K562 (cell line): ENCODE data around the gene DCUN1D3.

ENCODE experiments used
- BMI1 ChIP-seq: fragments of 150-350 bp; IDR thresholded peaks from 2 replicates; pipeline ENCODE4 v1.6.1; 2014; ENCODE audit warnings: low read length
- EZH2 ChIP-seq: IDR thresholded peaks from 2 replicates; pipeline ENCODE4 v1.6.1; 2012; ENCODE audit warnings: low read depth, mild to moderate bottlenecking, inconsistent platforms, low read length, borderline replicate concordance
- RAD21 ChIP-seq, 2 experiments: fragments of 250-450 bp in 1 of 2; fragments of 450-650 bp in 1 of 2; sonication (Bioruptor Pico) in 1 of 2; formaldehyde crosslinking in 1 of 2; IDR thresholded peaks in 1 of 2; conservative IDR thresholded peaks in 1 of 2; 2 replicates each; pipeline versions ENCODE4 v1.4.0 to v1.8.0; 2020 to 2022; ENCODE audit warnings: mild to moderate bottlenecking in 2 of 2, moderate library complexity in 1 of 2
- ZNF212 ChIP-seq: fragments of 450-650 bp; formaldehyde crosslinking; IDR thresholded peaks from 2 replicates; pipeline ENCODE4 v1.4.0; 2020; ENCODE audit warnings: mild to moderate bottlenecking
- TF ChIP-seq, protein P1 (sequence below): sonication (generic); formaldehyde crosslinking; IDR thresholded peaks from 2 replicates; pipeline ENCODE4 v1.8.1; 2023; ENCODE audit warnings: mild to moderate bottlenecking, missing genetic modification reagents
- TF ChIP-seq, protein P2 (sequence below): sonication (generic); formaldehyde crosslinking; IDR thresholded peaks from 2 replicates; pipeline ENCODE4 v1.9.0; 2022; ENCODE audit warnings: mild to moderate bottlenecking, missing genetic modification reagents
- TF ChIP-seq, protein P3 (sequence below): fragments of 450-650 bp; IDR thresholded peaks from 2 replicates; pipeline ENCODE4 v1.7.1; 2018; ENCODE audit warnings: mild to moderate bottlenecking, low read depth; ENCODE audit not compliant: partially characterized antibody

DNA sequence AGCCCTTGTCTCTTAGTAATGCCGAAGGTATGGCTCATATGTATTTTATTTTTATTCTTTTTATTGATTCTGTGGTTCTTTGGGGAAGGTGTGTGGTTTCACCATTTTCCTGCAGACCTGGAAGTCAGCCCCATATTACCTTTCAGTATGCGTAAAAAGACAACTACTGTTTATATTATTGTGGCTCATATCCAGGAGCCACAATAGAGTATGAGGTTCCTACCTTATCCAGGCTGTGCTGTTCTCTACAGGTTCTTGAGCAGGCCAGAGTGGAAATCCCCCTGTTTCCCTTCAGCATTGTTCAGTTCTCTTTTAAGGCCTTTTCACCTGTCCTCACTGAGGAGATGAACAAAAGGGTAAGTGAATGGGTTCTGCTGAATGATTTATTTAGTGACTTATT lies 60.7 kb downstream of the DCUN1D3 start:
- TF ChIP-seq ZNF212 (CRISPR knock-in tag) (no peak), EZH2 (no peak), BMI1 (no peak), RAD21 (CRISPR knock-in tag; conservative IDR thresholded peaks at IDR 0.05 in 1 of 2, IDR thresholded peaks at IDR 0.05 in 1 of 2) (no peak)
- TF ChIP-seq, protein P1, sequence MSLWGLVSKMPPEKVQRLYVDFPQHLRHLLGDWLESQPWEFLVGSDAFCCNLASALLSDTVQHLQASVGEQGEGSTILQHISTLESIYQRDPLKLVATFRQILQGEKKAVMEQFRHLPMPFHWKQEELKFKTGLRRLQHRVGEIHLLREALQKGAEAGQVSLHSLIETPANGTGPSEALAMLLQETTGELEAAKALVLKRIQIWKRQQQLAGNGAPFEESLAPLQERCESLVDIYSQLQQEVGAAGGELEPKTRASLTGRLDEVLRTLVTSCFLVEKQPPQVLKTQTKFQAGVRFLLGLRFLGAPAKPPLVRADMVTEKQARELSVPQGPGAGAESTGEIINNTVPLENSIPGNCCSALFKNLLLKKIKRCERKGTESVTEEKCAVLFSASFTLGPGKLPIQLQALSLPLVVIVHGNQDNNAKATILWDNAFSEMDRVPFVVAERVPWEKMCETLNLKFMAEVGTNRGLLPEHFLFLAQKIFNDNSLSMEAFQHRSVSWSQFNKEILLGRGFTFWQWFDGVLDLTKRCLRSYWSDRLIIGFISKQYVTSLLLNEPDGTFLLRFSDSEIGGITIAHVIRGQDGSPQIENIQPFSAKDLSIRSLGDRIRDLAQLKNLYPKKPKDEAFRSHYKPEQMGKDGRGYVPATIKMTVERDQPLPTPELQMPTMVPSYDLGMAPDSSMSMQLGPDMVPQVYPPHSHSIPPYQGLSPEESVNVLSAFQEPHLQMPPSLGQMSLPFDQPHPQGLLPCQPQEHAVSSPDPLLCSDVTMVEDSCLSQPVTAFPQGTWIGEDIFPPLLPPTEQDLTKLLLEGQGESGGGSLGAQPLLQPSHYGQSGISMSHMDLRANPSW (CRISPR knock-in tag), result no peak
- TF ChIP-seq, protein P2, sequence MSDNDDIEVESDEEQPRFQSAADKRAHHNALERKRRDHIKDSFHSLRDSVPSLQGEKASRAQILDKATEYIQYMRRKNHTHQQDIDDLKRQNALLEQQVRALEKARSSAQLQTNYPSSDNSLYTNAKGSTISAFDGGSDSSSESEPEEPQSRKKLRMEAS (CRISPR knock-in tag), result no peak
- TF ChIP-seq, protein P3, sequence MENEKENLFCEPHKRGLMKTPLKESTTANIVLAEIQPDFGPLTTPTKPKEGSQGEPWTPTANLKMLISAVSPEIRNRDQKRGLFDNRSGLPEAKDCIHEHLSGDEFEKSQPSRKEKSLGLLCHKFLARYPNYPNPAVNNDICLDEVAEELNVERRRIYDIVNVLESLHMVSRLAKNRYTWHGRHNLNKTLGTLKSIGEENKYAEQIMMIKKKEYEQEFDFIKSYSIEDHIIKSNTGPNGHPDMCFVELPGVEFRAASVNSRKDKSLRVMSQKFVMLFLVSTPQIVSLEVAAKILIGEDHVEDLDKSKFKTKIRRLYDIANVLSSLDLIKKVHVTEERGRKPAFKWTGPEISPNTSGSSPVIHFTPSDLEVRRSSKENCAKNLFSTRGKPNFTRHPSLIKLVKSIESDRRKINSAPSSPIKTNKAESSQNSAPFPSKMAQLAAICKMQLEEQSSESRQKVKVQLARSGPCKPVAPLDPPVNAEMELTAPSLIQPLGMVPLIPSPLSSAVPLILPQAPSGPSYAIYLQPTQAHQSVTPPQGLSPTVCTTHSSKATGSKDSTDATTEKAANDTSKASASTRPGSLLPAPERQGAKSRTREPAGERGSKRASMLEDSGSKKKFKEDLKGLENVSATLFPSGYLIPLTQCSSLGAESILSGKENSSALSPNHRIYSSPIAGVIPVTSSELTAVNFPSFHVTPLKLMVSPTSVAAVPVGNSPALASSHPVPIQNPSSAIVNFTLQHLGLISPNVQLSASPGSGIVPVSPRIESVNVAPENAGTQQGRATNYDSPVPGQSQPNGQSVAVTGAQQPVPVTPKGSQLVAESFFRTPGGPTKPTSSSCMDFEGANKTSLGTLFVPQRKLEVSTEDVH, result no peak
